Peyer's patch (tissue), 4 donors: Measurements from ENCODE around the gene WDR89.
A peak's percentile ranks its signal among the peaks of the same experiment; 100 is the strongest.

Experiments used
- POLR2A ChIP-seq, 2 donors: fragments of 450-650 bp; IDR thresholded peaks; one replicate each; pipeline ENCODE4 v1.5.1; 2017; ENCODE audit warnings: antibody characterized with exemption in 2 of 2, mild to moderate bottlenecking in 2 of 2, moderate library complexity in 2 of 2
- TF ChIP-seq, protein P1 (sequence below), 6 experiments: fragments of 450-650 bp in 4 of 6; fragments of 200-600 bp in 2 of 6; sonication (generic) in 1 of 6; IDR thresholded peaks; one replicate each; pipeline ENCODE4 v1.5.1; 2017 to 2019; ENCODE audit warnings: antibody characterized with exemption in 6 of 6, mild to moderate bottlenecking in 3 of 6, moderate library complexity in 1 of 6

DNA sequence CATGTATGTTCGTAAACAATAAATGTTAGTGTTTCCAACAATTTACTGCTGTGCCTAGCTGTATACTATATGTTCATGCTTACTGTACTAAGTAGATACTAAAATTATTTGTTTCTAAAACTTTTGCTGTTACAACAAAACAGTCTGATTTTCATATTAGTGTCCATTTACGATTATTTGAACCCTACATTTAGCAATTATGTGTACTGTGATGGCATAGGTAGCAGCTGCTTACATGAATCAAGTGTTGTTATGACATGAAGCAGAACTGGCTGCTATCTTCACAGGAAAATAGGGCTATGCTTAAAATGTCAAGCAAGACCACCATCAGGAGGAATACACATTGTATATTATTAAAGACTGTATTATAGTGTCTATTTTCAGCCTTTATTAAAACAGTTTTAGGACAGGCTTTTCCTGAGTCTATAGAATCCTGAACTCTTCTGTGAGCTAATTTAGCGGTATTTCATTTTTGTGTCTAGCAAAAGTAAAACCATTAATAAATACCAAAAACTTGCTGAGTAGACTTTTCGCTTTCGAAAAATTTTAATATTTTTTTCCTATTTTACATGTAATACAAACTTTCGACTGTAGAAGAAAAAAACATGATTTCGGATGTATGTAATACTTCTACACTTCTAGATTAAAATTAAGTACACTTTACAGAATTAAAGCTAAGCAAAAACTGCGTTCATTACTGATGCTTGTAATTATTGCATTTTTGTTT lies 1.1 kb upstream of the WDR89 start:
- TF ChIP-seq POLR2A (IDR thresholded peaks at IDR 0.05) = no peak
- TF ChIP-seq, protein P1, sequence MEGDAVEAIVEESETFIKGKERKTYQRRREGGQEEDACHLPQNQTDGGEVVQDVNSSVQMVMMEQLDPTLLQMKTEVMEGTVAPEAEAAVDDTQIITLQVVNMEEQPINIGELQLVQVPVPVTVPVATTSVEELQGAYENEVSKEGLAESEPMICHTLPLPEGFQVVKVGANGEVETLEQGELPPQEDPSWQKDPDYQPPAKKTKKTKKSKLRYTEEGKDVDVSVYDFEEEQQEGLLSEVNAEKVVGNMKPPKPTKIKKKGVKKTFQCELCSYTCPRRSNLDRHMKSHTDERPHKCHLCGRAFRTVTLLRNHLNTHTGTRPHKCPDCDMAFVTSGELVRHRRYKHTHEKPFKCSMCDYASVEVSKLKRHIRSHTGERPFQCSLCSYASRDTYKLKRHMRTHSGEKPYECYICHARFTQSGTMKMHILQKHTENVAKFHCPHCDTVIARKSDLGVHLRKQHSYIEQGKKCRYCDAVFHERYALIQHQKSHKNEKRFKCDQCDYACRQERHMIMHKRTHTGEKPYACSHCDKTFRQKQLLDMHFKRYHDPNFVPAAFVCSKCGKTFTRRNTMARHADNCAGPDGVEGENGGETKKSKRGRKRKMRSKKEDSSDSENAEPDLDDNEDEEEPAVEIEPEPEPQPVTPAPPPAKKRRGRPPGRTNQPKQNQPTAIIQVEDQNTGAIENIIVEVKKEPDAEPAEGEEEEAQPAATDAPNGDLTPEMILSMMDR (IDR thresholded peaks at IDR 0.05) = peak in 1 of 6 experiments; percentile 2
